ENCODE results near the gene RNF144A. TPM values are rescaled to one million over a fixed set of nuclear protein-coding genes. Genes with fewer than 3 reads are reported as not detected.

RNF144A gene
- total and polyA plus RNA-seq, 2 donors (not counting 1 experiment from before 2014, with no cell fraction given), result 1.2 to 1.6 TPM

DNA sequence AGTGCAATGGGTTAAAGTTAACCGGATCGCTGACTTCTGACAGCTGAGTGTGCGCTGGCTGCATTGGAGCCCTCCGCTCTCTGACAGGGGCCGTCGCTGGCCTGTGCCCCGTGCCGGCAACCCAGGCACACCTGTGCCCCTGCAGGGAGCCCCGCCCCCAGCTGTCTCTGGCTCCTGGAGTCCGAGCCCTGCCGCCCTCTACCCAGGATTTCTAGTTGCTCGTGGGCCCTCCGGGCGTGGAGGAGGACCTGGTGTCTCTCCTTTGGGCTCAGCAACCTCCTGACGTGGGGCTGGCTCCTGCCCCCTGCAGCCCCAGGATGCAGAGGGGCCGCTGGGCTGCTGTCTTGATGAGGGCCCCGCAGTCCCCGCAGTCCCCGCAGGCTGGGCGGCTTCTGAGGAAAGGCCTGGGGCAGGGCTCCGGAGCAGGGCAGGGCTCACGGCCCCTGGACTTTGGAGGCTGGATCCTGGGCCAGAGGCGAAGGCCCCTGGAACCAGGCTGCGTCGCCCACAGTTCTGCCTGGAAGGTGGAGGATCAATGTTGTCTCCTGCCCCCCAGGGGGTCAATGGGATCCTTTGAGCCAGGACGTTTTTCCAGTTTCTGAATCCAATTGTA, 172.8 kb downstream of the RNF144A start:
- H3K27ac Mint-ChIP-seq, result no peak overlapping the region

GRCh38 chr2:7093376-7093775, 176.2 kb downstream of the RNF144A start:
- 75% methylated on average over 3 of the region's 3 CpGs for WGBS (ENCODE audit: insufficient coverage)
- Histone ChIP-seq H3K9me3 (ENCODE audit: control extremely low read depth in 1 of 3, control insufficient read depth in 2 of 3, insufficient read depth in 1 of 3, low read length in 2 of 3) (no peaks in the 10 kb centered on the region), H3K4me3 (ENCODE audit: control extremely low read depth in 1 of 5, extremely low read depth in 1 of 5, insufficient read depth in 1 of 5, low read depth in 2 of 5, low read length in 4 of 5) (no peak overlapping the region), H3K36me3 (replicated peaks in 1 of 2; ENCODE audit: control extremely low read depth in 1 of 2, control insufficient read depth in 1 of 2, extremely low read depth in 1 of 2, insufficient read depth in 2 of 2, low read length in 1 of 2) (no peaks in the 10 kb centered on the region), H3K4me2 (replicated peaks; ENCODE audit: low read depth, low read length, poor library complexity, severe bottlenecking) (no peak overlapping the region), H2AFZ (ENCODE audit: insufficient read depth, low read depth, low read length, poor library complexity, severe bottlenecking) (no peak overlapping the region), H3K27me3 (replicated peaks in 1 of 4; ENCODE audit: control extremely low read depth in 1 of 4, control insufficient read depth in 3 of 4, insufficient read depth in 4 of 4, low read length in 3 of 4) (peaks cover 0 to 3% (median 0%) of the 10 kb centered on the region in 4 experiments), H3K9ac (ENCODE audit: low read length) (no peak overlapping the region), H3K79me2 (ENCODE audit: control insufficient read depth, insufficient read depth, low read length) (no peaks in the 10 kb centered on the region), H3K4me1 (ENCODE audit: control insufficient read depth in 2 of 2, insufficient read depth in 2 of 2, low read length in 2 of 2) (peaks cover 4 to 5% of the 10 kb centered on the region in 2 donors), H4K20me1 (ENCODE audit: control insufficient read depth, insufficient read depth, low read length, poor library complexity, severe bottlenecking) (no peaks in the 10 kb centered on the region), H3K27ac (ENCODE audit: low read length in 2 of 2) (no peak overlapping the region)
- H3K4me3 Mint-ChIP-seq, result no peak overlapping the region
- intact Hi-C loops (cut with micrococcal nuclease), result no loop called here
- DNase-seq (no peak), ATAC-seq (ENCODE audit: low read depth) (no peak)
- peaks cover 6% of the 10 kb centered on the region for H3K4me1 Mint-ChIP-seq
- POLR2A ChIA-PET, result no interaction called here
- TF ChIP-seq, protein P1, sequence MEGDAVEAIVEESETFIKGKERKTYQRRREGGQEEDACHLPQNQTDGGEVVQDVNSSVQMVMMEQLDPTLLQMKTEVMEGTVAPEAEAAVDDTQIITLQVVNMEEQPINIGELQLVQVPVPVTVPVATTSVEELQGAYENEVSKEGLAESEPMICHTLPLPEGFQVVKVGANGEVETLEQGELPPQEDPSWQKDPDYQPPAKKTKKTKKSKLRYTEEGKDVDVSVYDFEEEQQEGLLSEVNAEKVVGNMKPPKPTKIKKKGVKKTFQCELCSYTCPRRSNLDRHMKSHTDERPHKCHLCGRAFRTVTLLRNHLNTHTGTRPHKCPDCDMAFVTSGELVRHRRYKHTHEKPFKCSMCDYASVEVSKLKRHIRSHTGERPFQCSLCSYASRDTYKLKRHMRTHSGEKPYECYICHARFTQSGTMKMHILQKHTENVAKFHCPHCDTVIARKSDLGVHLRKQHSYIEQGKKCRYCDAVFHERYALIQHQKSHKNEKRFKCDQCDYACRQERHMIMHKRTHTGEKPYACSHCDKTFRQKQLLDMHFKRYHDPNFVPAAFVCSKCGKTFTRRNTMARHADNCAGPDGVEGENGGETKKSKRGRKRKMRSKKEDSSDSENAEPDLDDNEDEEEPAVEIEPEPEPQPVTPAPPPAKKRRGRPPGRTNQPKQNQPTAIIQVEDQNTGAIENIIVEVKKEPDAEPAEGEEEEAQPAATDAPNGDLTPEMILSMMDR (IDR thresholded peaks at IDR 0.05), result no peak
- no peak for TF ChIP-seq EZH2 (IDR thresholded peaks at IDR 0.05; ENCODE audit: borderline replicate concordance, insufficient read depth, low read depth, low read length, poor library complexity, severe bottlenecking)
- H3K9me3 Mint-ChIP-seq (ENCODE audit: insufficient read depth), result no peaks in the 10 kb centered on the region
- CTCF ChIA-PET, result no interaction called here
- no peak overlapping the region for H3K27ac Mint-ChIP-seq
- H3K27me3 Mint-ChIP-seq, result peaks cover 32% of the 10 kb centered on the region

More for the DNA sequence above, 172.8 kb downstream of the RNF144A start:
- H3K27me3 ChIP-seq (replicated peaks in 1 of 4; ENCODE audit: control extremely low read depth in 1 of 4, control insufficient read depth in 3 of 4, insufficient read depth in 4 of 4, low read length in 3 of 4), result no peaks in the 10 kb centered on the region
- WGBS (ENCODE audit: insufficient coverage), result 91% methylated on average over 26 of the region's 26 CpGs
- no peaks in the 10 kb centered on the region for H3K9me3 Mint-ChIP-seq (ENCODE audit: insufficient read depth)
- no peaks in the 10 kb centered on the region for H3K36me3 ChIP-seq (replicated peaks in 1 of 2; ENCODE audit: control extremely low read depth in 1 of 2, control insufficient read depth in 1 of 2, extremely low read depth in 1 of 2, insufficient read depth in 2 of 2, low read length in 1 of 2)
- no peaks in the 10 kb centered on the region for H4K20me1 ChIP-seq (ENCODE audit: control insufficient read depth, insufficient read depth, low read length, poor library complexity, severe bottlenecking)
- no peaks in the 10 kb centered on the region for H3K4me1 ChIP-seq (ENCODE audit: control insufficient read depth in 2 of 2, insufficient read depth in 2 of 2, low read length in 2 of 2)
- ChIA-PET CTCF (no interaction called here), POLR2A (no interaction called here)
- ATAC-seq (ENCODE audit: low read depth), result no peak
- H3K27me3 Mint-ChIP-seq, result peaks cover 29% of the 10 kb centered on the region
- H3K4me3 ChIP-seq (ENCODE audit: control extremely low read depth in 1 of 5, extremely low read depth in 1 of 5, insufficient read depth in 1 of 5, low read depth in 2 of 5, low read length in 4 of 5), result no peak overlapping the region
- no peak overlapping the region for H3K9ac ChIP-seq (ENCODE audit: low read length)
- no peaks in the 10 kb centered on the region for H3K4me1 Mint-ChIP-seq
- H2AFZ ChIP-seq (ENCODE audit: insufficient read depth, low read depth, low read length, poor library complexity, severe bottlenecking), result no peak overlapping the region
- DNase-seq, result no peak
- H3K4me2 ChIP-seq (replicated peaks; ENCODE audit: low read depth, low read length, poor library complexity, severe bottlenecking), result no peak overlapping the region
- no peak overlapping the region for H3K27ac ChIP-seq (ENCODE audit: low read length in 2 of 2)
- H3K9me3 ChIP-seq (ENCODE audit: control extremely low read depth in 1 of 3, control insufficient read depth in 2 of 3, insufficient read depth in 1 of 3, low read length in 2 of 3), result no peaks in the 10 kb centered on the region
- intact Hi-C loops (cut with micrococcal nuclease), result no loop called here
- H3K4me3 Mint-ChIP-seq, result no peak overlapping the region
- no peaks in the 10 kb centered on the region for H3K79me2 ChIP-seq (ENCODE audit: control insufficient read depth, insufficient read depth, low read length)
- no peak for TF ChIP-seq EZH2 (IDR thresholded peaks at IDR 0.05; ENCODE audit: borderline replicate concordance, insufficient read depth, low read depth, low read length, poor library complexity, severe bottlenecking)
- TF ChIP-seq, protein P1 (IDR thresholded peaks at IDR 0.05), result no peak
